ENCODE measurements around the gene CUX1.

Gene CUX1

GRCh38 chr7:101818287-101819071 is 1.1 kb downstream of the CUX1 start:
- no peak overlapping the region for H3K4me3 ChIP-seq (ENCODE audit: low read length)
- no peaks in the 10 kb centered on the region for H3K9me2 ChIP-seq (replicated peaks; ENCODE audit: insufficient read depth, low read length)
- no peak overlapping the region for H3K9ac ChIP-seq (ENCODE audit: low read length)

GRCh38 chr7:101819183-101819582 is 1.8 kb downstream of the CUX1 start:
- no peak for DNase-seq
- Histone ChIP-seq H3K27ac (ENCODE audit: low read length) (no peak overlapping the region), H3K4me3 (ENCODE audit: low read length) (no peak overlapping the region), H3K79me2 (ENCODE audit: low read length) (peaks cover 68% of the 10 kb centered on the region), H3K4me1 (ENCODE audit: low read length) (no peaks in the 10 kb centered on the region; the same call in 1 of the 2 replicates), H3F3A (ENCODE audit: insufficient read depth, low read length) (peaks cover 9% of the 10 kb centered on the region), H3K9ac (ENCODE audit: low read length) (no peak overlapping the region), H3K9me2 (replicated peaks; ENCODE audit: insufficient read depth, low read length) (no peaks in the 10 kb centered on the region), H3K9me3 (replicated peaks; ENCODE audit: insufficient read depth, low read length) (no peaks in the 10 kb centered on the region), H3K36me3 (replicated peaks; ENCODE audit: insufficient read depth, low read length) (no peaks in the 10 kb centered on the region), H4K20me1 (ENCODE audit: insufficient read depth, low read length) (peaks cover 24% of the 10 kb centered on the region), H3K4me2 (ENCODE audit: low read depth, low read length) (no peak overlapping the region), H2AFZ (ENCODE audit: low read length) (no peak overlapping the region), H3K27me3 (replicated peaks; ENCODE audit: insufficient read depth, low read length) (no peaks in the 10 kb centered on the region)
- TF ChIP-seq, protein P1, sequence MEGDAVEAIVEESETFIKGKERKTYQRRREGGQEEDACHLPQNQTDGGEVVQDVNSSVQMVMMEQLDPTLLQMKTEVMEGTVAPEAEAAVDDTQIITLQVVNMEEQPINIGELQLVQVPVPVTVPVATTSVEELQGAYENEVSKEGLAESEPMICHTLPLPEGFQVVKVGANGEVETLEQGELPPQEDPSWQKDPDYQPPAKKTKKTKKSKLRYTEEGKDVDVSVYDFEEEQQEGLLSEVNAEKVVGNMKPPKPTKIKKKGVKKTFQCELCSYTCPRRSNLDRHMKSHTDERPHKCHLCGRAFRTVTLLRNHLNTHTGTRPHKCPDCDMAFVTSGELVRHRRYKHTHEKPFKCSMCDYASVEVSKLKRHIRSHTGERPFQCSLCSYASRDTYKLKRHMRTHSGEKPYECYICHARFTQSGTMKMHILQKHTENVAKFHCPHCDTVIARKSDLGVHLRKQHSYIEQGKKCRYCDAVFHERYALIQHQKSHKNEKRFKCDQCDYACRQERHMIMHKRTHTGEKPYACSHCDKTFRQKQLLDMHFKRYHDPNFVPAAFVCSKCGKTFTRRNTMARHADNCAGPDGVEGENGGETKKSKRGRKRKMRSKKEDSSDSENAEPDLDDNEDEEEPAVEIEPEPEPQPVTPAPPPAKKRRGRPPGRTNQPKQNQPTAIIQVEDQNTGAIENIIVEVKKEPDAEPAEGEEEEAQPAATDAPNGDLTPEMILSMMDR (IDR thresholded peaks at IDR 0.05; ENCODE audit: low read length), result no peak
- TF ChIP-seq EZH2 (optimal IDR thresholded peaks at IDR 0.05; ENCODE audit: low read depth, low read length), result no peak
- TF ChIP-seq EZH2phosphoT487 (IDR thresholded peaks at IDR 0.05; ENCODE audit: low read length), result no peak

More at GRCh38 chr7:101818287-101819071, 1.1 kb downstream of the CUX1 start:
- no peaks in the 10 kb centered on the region for H3K36me3 ChIP-seq (replicated peaks; ENCODE audit: insufficient read depth, low read length)
- H3K4me1 ChIP-seq (ENCODE audit: low read length), result no peaks in the 10 kb centered on the region; the same call in 1 of the 2 replicates
- H2AFZ ChIP-seq (ENCODE audit: low read length), result no peak overlapping the region
- no peaks in the 10 kb centered on the region for H3K27me3 ChIP-seq (replicated peaks; ENCODE audit: insufficient read depth, low read length)
- H4K20me1 ChIP-seq (ENCODE audit: insufficient read depth, low read length), result peaks cover 24% of the 10 kb centered on the region
- peaks cover 61% of the 10 kb centered on the region for H3K79me2 ChIP-seq (ENCODE audit: low read length)
- H3K4me2 ChIP-seq (ENCODE audit: low read depth, low read length), result no peak overlapping the region
- peaks cover 9% of the 10 kb centered on the region for H3F3A ChIP-seq (ENCODE audit: insufficient read depth, low read length)
- H3K9me3 ChIP-seq (replicated peaks; ENCODE audit: insufficient read depth, low read length), result no peaks in the 10 kb centered on the region
- H3K27ac ChIP-seq (ENCODE audit: low read length), result no peak overlapping the region
- TF ChIP-seq EZH2 (optimal IDR thresholded peaks at IDR 0.05; ENCODE audit: low read depth, low read length), result no peak
- no peak for TF ChIP-seq EZH2phosphoT487 (IDR thresholded peaks at IDR 0.05; ENCODE audit: low read length)
- TF ChIP-seq, protein P1 (IDR thresholded peaks at IDR 0.05; ENCODE audit: low read length), result no peak
- no peak for DNase-seq

DNA sequence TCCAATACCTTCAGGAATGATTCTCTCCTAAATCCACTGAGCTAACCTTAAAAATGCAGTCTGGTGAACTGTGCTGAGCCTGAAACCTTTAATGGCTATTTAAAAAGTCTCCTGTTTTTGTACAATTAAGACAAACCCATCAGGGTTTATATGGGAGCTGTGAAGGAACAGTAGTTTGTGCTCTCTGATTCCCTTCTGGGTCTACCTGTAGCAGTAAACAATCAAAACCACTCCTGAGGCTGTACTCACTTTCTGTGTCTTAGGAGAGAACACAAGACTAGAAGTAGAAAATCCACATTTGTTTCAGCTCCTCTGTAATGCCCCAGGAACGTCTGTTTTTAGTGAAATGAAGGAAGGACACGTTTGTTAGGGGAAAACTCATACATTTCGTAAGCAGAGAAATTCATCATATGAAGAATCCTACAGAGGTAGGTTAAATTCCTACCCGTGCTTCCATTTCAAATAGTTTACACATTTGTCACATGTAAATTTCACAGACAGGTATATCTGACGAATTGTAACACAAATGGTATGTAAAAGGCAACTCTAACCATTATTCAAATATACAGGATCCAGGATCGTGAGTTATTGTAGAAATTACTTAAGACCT is 2.6 kb downstream of the CUX1 start:
- Histone ChIP-seq H3F3A (ENCODE audit: insufficient read depth, low read length) (peaks cover 3% of the 10 kb centered on the region; the same call in 1 of the 2 replicates), H3K27ac (ENCODE audit: low read length) (no peak overlapping the region)

More for the DNA sequence above, 2.6 kb downstream of the CUX1 start:
- no peak for DNase-seq
- Histone ChIP-seq H3K9ac (ENCODE audit: low read length) (no peak overlapping the region), H3K79me2 (ENCODE audit: low read length) (peaks cover 77% of the 10 kb centered on the region), H3K4me1 (ENCODE audit: low read length) (no peaks in the 10 kb centered on the region; the same call in 1 of the 2 replicates), H3K36me3 (replicated peaks; ENCODE audit: insufficient read depth, low read length) (no peaks in the 10 kb centered on the region), H4K20me1 (ENCODE audit: insufficient read depth, low read length) (peaks cover 27% of the 10 kb centered on the region), H3K4me3 (ENCODE audit: low read length) (no peak overlapping the region), H2AFZ (ENCODE audit: low read length) (no peak overlapping the region), H3K27me3 (replicated peaks; ENCODE audit: insufficient read depth, low read length) (no peaks in the 10 kb centered on the region), H3K4me2 (ENCODE audit: low read depth, low read length) (no peak overlapping the region), H3K9me3 (replicated peaks; ENCODE audit: insufficient read depth, low read length) (no peaks in the 10 kb centered on the region), H3K9me2 (replicated peaks; ENCODE audit: insufficient read depth, low read length) (no peaks in the 10 kb centered on the region)
- TF ChIP-seq EZH2phosphoT487 (IDR thresholded peaks at IDR 0.05; ENCODE audit: low read length) (no peak), EZH2 (optimal IDR thresholded peaks at IDR 0.05; ENCODE audit: low read depth, low read length) (no peak)
- TF ChIP-seq, protein P1 (IDR thresholded peaks at IDR 0.05; ENCODE audit: low read length), result no peak

All from MM.1S (cell line).